ENCODE measurements around the gene MYO1D.
A peak's percentile ranks its signal among the peaks of the same experiment; 100 is the strongest.

The MYO1D gene

GRCh38 chr17:32777436-32777835 is 99.5 kb downstream of the MYO1D start:
- no peak for TF ChIP-seq CTCF (IDR thresholded peaks at IDR 0.05)

- TF ChIP-seq CTCF (IDR thresholded peaks at IDR 0.05), result no peak
Observed at GRCh38 chr17:32774695-32775084, 102.2 kb downstream of the MYO1D start.

GRCh38 chr17:32773856-32774694 is 102.8 kb downstream of the MYO1D start:
- no peak for TF ChIP-seq CTCF (IDR thresholded peaks at IDR 0.05)

- no peak for TF ChIP-seq CTCF (IDR thresholded peaks at IDR 0.05)
Observed at GRCh38 chr17:32772453-32773025, 104.4 kb downstream of the MYO1D start.

GRCh38 chr17:32771396-32771795 is 105.5 kb downstream of the MYO1D start:
- no peak for TF ChIP-seq CTCF (IDR thresholded peaks at IDR 0.05)

GRCh38 chr17:32769846-32770245 is 107.1 kb downstream of the MYO1D start:
- TF ChIP-seq CTCF (IDR thresholded peaks at IDR 0.05), result peak; percentile 55

GRCh38 chr17:32763855-32764439 is 113.0 kb downstream of the MYO1D start:
- TF ChIP-seq CTCF (IDR thresholded peaks at IDR 0.05), result no peak
